RPMI7951 (cell line): ENCODE measurements around the gene NOXO1. TPM values are rescaled to one million over a fixed set of nuclear protein-coding genes. Genes with fewer than 3 reads are reported as not detected.

Experiments used
- DNase-seq: peaks from one replicate; pipeline ENCODE4 v3.0.0-alpha.2; 2012; ENCODE audit warnings: low read depth
- total RNA-seq: library from RNA; depleted of rRNA; stranded (reverse); fragments of >200 nt; shearing (Covaris generic); gene quantifications from 2 replicates; pipeline ENCODE4 v1.2.3, GENCODE V29; 2014

Gene NOXO1
- total RNA-seq, 1 experiment from 2014 or later, result not detected

- no peak for DNase-seq
These were observed 1.8 kb downstream of the NOXO1 start for GRCh38 chr16:1979271-1980029.

GRCh38 chr16:1978476-1979120, 2.7 kb downstream of the NOXO1 start:
- no peak for DNase-seq

GRCh38 chr16:1977875-1978268, 3.4 kb downstream of the NOXO1 start:
- no peak for DNase-seq

- no peak for DNase-seq
These were observed 4.1 kb downstream of the NOXO1 start for GRCh38 chr16:1976951-1977874.

- DNase-seq, result no peak
These were observed 5.1 kb downstream of the NOXO1 start for GRCh38 chr16:1976216-1976520.

GRCh38 chr16:1975432-1976215, 5.6 kb downstream of the NOXO1 start:
- no peak for DNase-seq

- DNase-seq, result no peak
These were observed 6.9 kb downstream of the NOXO1 start for GRCh38 chr16:1974157-1975070.

- no peak for DNase-seq
These were observed 7.7 kb downstream of the NOXO1 start for GRCh38 chr16:1973461-1974156.

GRCh38 chr16:1972490-1972877, 8.8 kb downstream of the NOXO1 start:
- no peak for DNase-seq

- DNase-seq, result peak; percentile 92
These were observed 9.3 kb downstream of the NOXO1 start, which contains the start of gene TBL3 for GRCh38 chr16:1971796-1972489. Gene TBL3 (plus strand): TSS chr16:1972053. CDS start chr16:1972165, 112 bp downstream.

GRCh38 chr16:1968146-1968953, 12.9 kb downstream of the NOXO1 start:
- DNase-seq, result no peak

GRCh38 chr16:1966460-1966859, 14.8 kb downstream of the NOXO1 start, which contains the start of gene RNF151:
Gene RNF151 (plus strand): TSS chr16:1966856. CDS start chr16:1966882, 26 bp downstream.
- no peak for DNase-seq

GRCh38 chr16:1965396-1966001, 15.8 kb downstream of the NOXO1 start:
- DNase-seq, result no peak

GRCh38 chr16:1964506-1965395, 16.5 kb downstream of the NOXO1 start, which contains the start of gene RPS2:
Gene RPS2 (minus strand): TSS chr16:1964826. CDS start chr16:1964625, 201 bp downstream.
- peak; percentile 96 for DNase-seq

- peak; percentile 44 for DNase-seq
These were observed 17.3 kb downstream of the NOXO1 start for GRCh38 chr16:1963806-1964505.
